K562 (cell line): ENCODE results near the gene NCF2. TPM values are rescaled to one million over a fixed set of nuclear protein-coding genes. Genes with fewer than 3 reads are reported as not detected.

Source experiments
- CBFA2T3 ChIP-seq: fragments of 450-650 bp; IDR thresholded peaks from 2 replicates; pipeline ENCODE4 v1.6.1; 2017
- CEBPB ChIP-seq: fragments of 450-650 bp; IDR thresholded peaks from 2 replicates; pipeline ENCODE4 v1.6.1; 2016; ENCODE audit warnings: missing genetic modification characterization, missing compliant biosample characterization
- ILF3 ChIP-seq: fragments of 450-650 bp; IDR thresholded peaks from 2 replicates; pipeline ENCODE4 v1.6.1; 2018; ENCODE audit warnings: antibody characterized with exemption, mild to moderate bottlenecking, moderate library complexity, borderline replicate concordance
- MTF1 ChIP-seq: fragments of 250-450 bp; sonication (Bioruptor Pico); IDR thresholded peaks from 2 replicates; pipeline ENCODE4 v1.9.0; 2021; ENCODE audit warnings: moderate library complexity, mild to moderate bottlenecking, inconsistent platforms, borderline replicate concordance
- PML ChIP-seq: IDR thresholded peaks from 2 replicates; pipeline ENCODE4 v1.6.1; 2012; ENCODE audit warnings: low read length, inconsistent platforms
- PTRF ChIP-seq: fragments of 450-650 bp; IDR thresholded peaks from 2 replicates; pipeline ENCODE4 v1.6.1; 2016; ENCODE audit warnings: mild to moderate bottlenecking, missing genetic modification characterization, missing compliant biosample characterization
- SFPQ ChIP-seq: fragments of 200-400 bp; formaldehyde crosslinking; IDR thresholded peaks from 2 replicates; pipeline ENCODE4 v1.6.1; 2017; ENCODE audit warnings: mild to moderate bottlenecking, low read depth, low read length, moderate library complexity
- SIN3B ChIP-seq: fragments of 450-650 bp; IDR thresholded peaks from 2 replicates; pipeline ENCODE4 v1.6.1; 2017; ENCODE audit warnings: low read depth, mild to moderate bottlenecking, moderate library complexity
- ZFP1 ChIP-seq: fragments of 450-650 bp; formaldehyde crosslinking; IDR thresholded peaks from 2 replicates; pipeline ENCODE4 v1.4.0; 2020; ENCODE audit warnings: mild to moderate bottlenecking, mixed read lengths
- ZFPM2 ChIP-seq: fragments of 250-450 bp; sonication (Bioruptor Pico); IDR thresholded peaks from 2 replicates; pipeline ENCODE4 v1.5.1; 2022; ENCODE audit warnings: mild to moderate bottlenecking
- ZNF253 ChIP-seq: fragments of 250-450 bp; sonication (Bioruptor Pico); conservative IDR thresholded peaks from 2 replicates; pipeline ENCODE4 v1.6.1; 2021; ENCODE audit warnings: mild to moderate bottlenecking
- ZNF280A ChIP-seq: fragments of 450-650 bp; IDR thresholded peaks from 2 replicates; pipeline ENCODE4 v1.6.1; 2018; ENCODE audit warnings: mild to moderate bottlenecking, low read depth; ENCODE audit not compliant: partially characterized antibody
- polyA plus RNA-seq, 8 experiments: library from polyadenylated mRNA; depleted of rRNA in 4 of 8; stranded (reverse) in 5 of 8; unstranded in 3 of 8; fragments of >200 nt; fragmentation: Nextera tagmentation in 2 of 8; fragmentation: Illumina TruSeq in 1 of 8; extraction: Ambion mirVana in 2 of 8; extraction: Trizol in 1 of 8; gene quantifications; 2 replicates each; pipeline versions ENCODE4 v1.2.1 to v1.2.3, GENCODE V29; 2011 to 2014; ENCODE audit warnings: inconsistent platforms in 1 of 8, missing spikeins in 1 of 8
- total RNA-seq, 7 experiments: library from RNA; depleted of rRNA in 6 of 7; stranded (reverse); fragments of >200 nt in 6 of 7; fragmentation: Illumina TruSeq in 2 of 7; extraction: Trizol in 2 of 7; gene quantifications; 2 replicates each; pipeline versions ENCODE4 v1.2.1 to v1.2.3, GENCODE V29; 2011 to 2021; ENCODE audit warnings: low replicate concordance in 1 of 7
- TF ChIP-seq, protein P1 (sequence below): fragments of 450-650 bp; IDR thresholded peaks from 2 replicates; pipeline ENCODE4 v1.7.0; 2016; ENCODE audit warnings: borderline replicate concordance
- TF ChIP-seq, protein P2 (sequence below): fragments of 250-450 bp; sonication (Bioruptor Pico); IDR thresholded peaks from 2 replicates; pipeline ENCODE4 v1.8.0; 2022; ENCODE audit warnings: inconsistent platforms, mild to moderate bottlenecking, moderate library complexity, borderline replicate concordance
- TF ChIP-seq, protein P3 (sequence below): sonication (generic); formaldehyde crosslinking; IDR thresholded peaks from 2 replicates; pipeline ENCODE4 v1.8.1; 2022; ENCODE audit warnings: missing genetic modification reagents
- TF ChIP-seq, protein P4 (sequence below): fragments of 250-450 bp; sonication (Bioruptor Pico); IDR thresholded peaks from 2 replicates; pipeline ENCODE4 v1.5.0; 2022; ENCODE audit warnings: mild to moderate bottlenecking
- TF ChIP-seq, protein P5 (sequence below): sonication (generic); formaldehyde crosslinking; IDR thresholded peaks from 2 replicates; pipeline ENCODE4 v1.8.1; 2022; ENCODE audit warnings: missing genetic modification reagents

NCF2 gene
- total and polyA plus RNA-seq, 9 of the 15 experiments (the other 6 are each of a cell fraction or from before 2014, with no cell fraction given) = 0.07 to 0.54 (median 0.16) TPM; not detected in 3

GRCh38 chr1:183600136-183600535 lies 9.9 kb upstream of the NCF2 start (continued):
- TF ChIP-seq SFPQ = no peak
- TF ChIP-seq, protein P1, sequence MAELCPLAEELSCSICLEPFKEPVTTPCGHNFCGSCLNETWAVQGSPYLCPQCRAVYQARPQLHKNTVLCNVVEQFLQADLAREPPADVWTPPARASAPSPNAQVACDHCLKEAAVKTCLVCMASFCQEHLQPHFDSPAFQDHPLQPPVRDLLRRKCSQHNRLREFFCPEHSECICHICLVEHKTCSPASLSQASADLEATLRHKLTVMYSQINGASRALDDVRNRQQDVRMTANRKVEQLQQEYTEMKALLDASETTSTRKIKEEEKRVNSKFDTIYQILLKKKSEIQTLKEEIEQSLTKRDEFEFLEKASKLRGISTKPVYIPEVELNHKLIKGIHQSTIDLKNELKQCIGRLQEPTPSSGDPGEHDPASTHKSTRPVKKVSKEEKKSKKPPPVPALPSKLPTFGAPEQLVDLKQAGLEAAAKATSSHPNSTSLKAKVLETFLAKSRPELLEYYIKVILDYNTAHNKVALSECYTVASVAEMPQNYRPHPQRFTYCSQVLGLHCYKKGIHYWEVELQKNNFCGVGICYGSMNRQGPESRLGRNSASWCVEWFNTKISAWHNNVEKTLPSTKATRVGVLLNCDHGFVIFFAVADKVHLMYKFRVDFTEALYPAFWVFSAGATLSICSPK = no peak
- no peak for TF ChIP-seq MTF1 (CRISPR knock-in tag)
- TF ChIP-seq CBFA2T3 = no peak
- TF ChIP-seq SIN3B = no peak
- TF ChIP-seq, protein P2, sequence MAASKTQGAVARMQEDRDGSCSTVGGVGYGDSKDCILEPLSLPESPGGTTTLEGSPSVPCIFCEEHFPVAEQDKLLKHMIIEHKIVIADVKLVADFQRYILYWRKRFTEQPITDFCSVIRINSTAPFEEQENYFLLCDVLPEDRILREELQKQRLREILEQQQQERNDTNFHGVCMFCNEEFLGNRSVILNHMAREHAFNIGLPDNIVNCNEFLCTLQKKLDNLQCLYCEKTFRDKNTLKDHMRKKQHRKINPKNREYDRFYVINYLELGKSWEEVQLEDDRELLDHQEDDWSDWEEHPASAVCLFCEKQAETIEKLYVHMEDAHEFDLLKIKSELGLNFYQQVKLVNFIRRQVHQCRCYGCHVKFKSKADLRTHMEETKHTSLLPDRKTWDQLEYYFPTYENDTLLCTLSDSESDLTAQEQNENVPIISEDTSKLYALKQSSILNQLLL (CRISPR knock-in tag) = no peak
- TF ChIP-seq ZFP1 = no peak
- TF ChIP-seq, protein P3, sequence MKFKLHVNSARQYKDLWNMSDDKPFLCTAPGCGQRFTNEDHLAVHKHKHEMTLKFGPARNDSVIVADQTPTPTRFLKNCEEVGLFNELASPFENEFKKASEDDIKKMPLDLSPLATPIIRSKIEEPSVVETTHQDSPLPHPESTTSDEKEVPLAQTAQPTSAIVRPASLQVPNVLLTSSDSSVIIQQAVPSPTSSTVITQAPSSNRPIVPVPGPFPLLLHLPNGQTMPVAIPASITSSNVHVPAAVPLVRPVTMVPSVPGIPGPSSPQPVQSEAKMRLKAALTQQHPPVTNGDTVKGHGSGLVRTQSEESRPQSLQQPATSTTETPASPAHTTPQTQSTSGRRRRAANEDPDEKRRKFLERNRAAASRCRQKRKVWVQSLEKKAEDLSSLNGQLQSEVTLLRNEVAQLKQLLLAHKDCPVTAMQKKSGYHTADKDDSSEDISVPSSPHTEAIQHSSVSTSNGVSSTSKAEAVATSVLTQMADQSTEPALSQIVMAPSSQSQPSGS = no peak
- TF ChIP-seq PML = no peak
- no peak for TF ChIP-seq ZFPM2 (CRISPR knock-in tag)
- TF ChIP-seq CEBPB = peak; percentile 33; the same call in 1 of the 2 replicates
- TF ChIP-seq, protein P4, sequence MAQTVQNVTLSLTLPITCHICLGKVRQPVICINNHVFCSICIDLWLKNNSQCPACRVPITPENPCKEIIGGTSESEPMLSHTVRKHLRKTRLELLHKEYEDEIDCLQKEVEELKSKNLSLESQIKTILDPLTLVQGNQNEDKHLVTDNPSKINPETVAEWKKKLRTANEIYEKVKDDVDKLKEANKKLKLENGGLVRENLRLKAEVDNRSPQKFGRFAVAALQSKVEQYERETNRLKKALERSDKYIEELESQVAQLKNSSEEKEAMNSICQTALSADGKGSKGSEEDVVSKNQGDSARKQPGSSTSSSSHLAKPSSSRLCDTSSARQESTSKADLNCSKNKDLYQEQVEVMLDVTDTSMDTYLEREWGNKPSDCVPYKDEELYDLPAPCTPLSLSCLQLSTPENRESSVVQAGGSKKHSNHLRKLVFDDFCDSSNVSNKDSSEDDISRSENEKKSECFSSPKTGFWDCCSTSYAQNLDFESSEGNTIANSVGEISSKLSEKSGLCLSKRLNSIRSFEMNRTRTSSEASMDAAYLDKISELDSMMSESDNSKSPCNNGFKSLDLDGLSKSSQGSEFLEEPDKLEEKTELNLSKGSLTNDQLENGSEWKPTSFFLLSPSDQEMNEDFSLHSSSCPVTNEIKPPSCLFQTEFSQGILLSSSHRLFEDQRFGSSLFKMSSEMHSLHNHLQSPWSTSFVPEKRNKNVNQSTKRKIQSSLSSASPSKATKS (CRISPR knock-in tag) = no peak
- no peak for TF ChIP-seq ZNF280A
- TF ChIP-seq ZNF253 (CRISPR knock-in tag) = no peak
- no peak for TF ChIP-seq ILF3
- TF ChIP-seq, protein P5, sequence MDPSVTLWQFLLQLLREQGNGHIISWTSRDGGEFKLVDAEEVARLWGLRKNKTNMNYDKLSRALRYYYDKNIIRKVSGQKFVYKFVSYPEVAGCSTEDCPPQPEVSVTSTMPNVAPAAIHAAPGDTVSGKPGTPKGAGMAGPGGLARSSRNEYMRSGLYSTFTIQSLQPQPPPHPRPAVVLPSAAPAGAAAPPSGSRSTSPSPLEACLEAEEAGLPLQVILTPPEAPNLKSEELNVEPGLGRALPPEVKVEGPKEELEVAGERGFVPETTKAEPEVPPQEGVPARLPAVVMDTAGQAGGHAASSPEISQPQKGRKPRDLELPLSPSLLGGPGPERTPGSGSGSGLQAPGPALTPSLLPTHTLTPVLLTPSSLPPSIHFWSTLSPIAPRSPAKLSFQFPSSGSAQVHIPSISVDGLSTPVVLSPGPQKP (CRISPR knock-in tag) = no peak
- no peak for TF ChIP-seq PTRF (tag)
